Neutrophil (primary cell): ENCODE data around the gene BTNL9.

Experiments used
- H3K27ac ChIP-seq: fragments of 200-600 bp; sonication (generic); 2 replicates; pipeline ENCODE4 v1.5.1; 2016; ENCODE audit warnings: mild to moderate bottlenecking, moderate library complexity
- H3K27me3 ChIP-seq: fragments of 200-600 bp; sonication (generic); 2 replicates; pipeline ENCODE4 v1.6.0; 2016; ENCODE audit warnings: mild to moderate bottlenecking
- H3K36me3 ChIP-seq: fragments of 200-600 bp; sonication (generic); 2 replicates; pipeline ENCODE4 v1.5.1; 2017
- H3K4me1 ChIP-seq, 2 experiments: fragments of 200-600 bp in 1 of 2; sonication (generic) in 1 of 2; 1 replicate in 1 of 2; 2 replicates in 1 of 2; pipeline versions ENCODE4 v1.5.1 to v1.6.1; 2013 to 2016; ENCODE audit warnings: low read depth in 1 of 2, low read length in 1 of 2, mild to moderate bottlenecking in 1 of 2, moderate library complexity in 1 of 2; ENCODE audit not compliant: control insufficient read depth in 1 of 2, insufficient read depth in 1 of 2
- H3K4me3 ChIP-seq, 2 experiments: fragments of 200-600 bp in 1 of 2; sonication (generic) in 1 of 2; 1 replicate in 1 of 2; 2 replicates in 1 of 2; pipeline ENCODE4 v1.5.1; 2013 to 2016; ENCODE audit warnings: low read depth in 1 of 2, low read length in 1 of 2, mild to moderate bottlenecking in 1 of 2, moderate library complexity in 1 of 2
- H3K9me3 ChIP-seq: fragments of 200-600 bp; sonication (generic); 2 replicates; pipeline ENCODE4 v1.5.1; 2016
- TF ChIP-seq, protein P1 (sequence below): fragments of 200-600 bp; sonication (generic); IDR thresholded peaks from 2 replicates; pipeline ENCODE4 v1.5.1; 2016; ENCODE audit warnings: antibody characterized with exemption

Gene BTNL9

DNA sequence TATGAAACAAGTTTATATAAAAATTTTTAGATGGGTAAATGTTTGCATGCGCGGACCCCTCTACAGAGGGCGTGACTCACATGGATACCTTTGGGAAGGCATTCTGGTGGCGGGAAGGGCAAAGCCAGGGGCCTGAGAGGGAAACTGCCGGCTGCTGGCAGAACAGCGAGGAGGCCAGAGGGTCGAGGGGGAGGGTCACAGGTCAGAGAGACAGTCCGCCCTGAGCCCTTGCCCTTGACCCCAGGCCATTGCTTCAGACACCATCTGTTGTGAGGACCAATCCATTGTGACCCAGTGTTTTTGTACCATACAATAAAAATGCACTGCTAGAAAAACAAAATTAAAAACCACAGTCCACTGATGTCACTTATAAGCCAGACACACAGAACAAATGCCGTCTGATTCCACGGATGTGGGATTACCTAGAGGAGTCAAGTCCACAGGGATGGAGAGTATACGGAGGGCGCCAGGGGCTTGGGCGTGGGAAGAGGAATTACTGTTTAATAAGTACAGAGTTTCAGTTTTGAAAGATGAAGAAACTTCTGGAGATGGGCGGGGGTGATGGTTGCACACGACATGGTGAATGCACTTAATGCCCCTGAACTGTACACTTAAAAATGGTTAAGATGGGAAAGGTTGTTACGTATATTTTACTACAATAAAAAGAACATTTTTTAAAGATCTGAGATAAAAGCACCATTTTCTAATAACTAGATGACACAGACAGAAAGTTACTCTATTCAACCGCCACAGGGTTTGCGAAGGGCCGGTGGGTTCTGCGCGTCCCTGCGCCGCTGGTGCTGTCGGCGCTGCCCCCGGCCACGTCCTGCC, 12.0 kb downstream of the BTNL9 start:
- Histone ChIP-seq H3K27me3 (peaks cover 96% of the 10 kb centered on the region), H3K9me3 (no peaks in the 10 kb centered on the region), H3K4me1 (peaks cover 5 to 9% of the 10 kb centered on the region in 2 experiments), H3K27ac (no peak overlapping the region), H3K36me3 (no peaks in the 10 kb centered on the region), H3K4me3 (no peak overlapping the region)
- TF ChIP-seq, protein P1, sequence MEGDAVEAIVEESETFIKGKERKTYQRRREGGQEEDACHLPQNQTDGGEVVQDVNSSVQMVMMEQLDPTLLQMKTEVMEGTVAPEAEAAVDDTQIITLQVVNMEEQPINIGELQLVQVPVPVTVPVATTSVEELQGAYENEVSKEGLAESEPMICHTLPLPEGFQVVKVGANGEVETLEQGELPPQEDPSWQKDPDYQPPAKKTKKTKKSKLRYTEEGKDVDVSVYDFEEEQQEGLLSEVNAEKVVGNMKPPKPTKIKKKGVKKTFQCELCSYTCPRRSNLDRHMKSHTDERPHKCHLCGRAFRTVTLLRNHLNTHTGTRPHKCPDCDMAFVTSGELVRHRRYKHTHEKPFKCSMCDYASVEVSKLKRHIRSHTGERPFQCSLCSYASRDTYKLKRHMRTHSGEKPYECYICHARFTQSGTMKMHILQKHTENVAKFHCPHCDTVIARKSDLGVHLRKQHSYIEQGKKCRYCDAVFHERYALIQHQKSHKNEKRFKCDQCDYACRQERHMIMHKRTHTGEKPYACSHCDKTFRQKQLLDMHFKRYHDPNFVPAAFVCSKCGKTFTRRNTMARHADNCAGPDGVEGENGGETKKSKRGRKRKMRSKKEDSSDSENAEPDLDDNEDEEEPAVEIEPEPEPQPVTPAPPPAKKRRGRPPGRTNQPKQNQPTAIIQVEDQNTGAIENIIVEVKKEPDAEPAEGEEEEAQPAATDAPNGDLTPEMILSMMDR = no peak

DNA sequence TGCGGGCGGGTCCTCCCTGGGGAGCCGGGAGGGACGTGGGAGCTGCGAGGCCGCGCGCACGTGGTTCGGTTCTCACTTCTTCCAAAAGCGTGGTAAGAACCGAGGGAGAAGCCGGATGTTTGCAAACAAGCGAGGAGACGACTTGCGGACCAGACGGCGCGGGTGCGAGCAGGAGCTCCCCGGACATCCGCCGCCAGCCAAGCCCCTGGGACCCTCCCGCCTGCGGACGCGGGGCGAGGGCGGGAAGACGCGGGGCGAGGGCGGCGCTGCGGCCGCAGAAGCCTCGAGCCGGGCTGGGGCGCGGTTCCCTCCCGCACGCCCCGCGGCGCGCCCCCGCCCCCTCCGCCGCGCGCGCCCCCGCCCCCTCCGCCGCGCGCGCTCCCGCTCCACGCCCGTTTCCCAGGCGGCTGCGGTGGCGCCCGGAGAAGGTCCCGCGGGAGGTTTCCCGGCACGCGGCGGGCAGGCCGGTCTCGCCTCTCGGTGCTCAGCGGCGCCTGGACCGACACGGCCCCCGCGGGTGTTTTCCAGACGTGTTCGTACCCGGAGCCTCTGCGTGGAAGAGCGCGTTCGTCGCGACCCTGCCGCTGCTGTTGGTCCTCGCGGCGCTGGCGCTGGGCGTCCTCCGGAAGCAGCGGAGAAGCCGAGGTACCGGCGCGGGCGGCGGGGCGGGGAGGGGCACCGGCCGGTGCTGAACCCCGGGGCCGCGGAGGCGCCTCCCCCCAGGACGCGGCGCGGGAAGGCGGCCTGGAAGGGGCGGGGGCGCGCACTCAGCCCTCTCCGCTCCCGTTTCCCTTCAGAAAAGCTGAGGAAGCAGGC, 12.8 kb downstream of the BTNL9 start:
- peaks cover 96% of the 10 kb centered on the region for H3K27me3 ChIP-seq
- no peak overlapping the region for H3K27ac ChIP-seq
- H3K9me3 ChIP-seq = no peaks in the 10 kb centered on the region
- TF ChIP-seq, protein P1 = no peak
- peaks cover 5 to 9% of the 10 kb centered on the region in 2 experiments for H3K4me1 ChIP-seq
- no peaks in the 10 kb centered on the region for H3K36me3 ChIP-seq
- peak overlapping the region in 1 of 2 experiments; percentile 40 for H3K4me3 ChIP-seq

DNA sequence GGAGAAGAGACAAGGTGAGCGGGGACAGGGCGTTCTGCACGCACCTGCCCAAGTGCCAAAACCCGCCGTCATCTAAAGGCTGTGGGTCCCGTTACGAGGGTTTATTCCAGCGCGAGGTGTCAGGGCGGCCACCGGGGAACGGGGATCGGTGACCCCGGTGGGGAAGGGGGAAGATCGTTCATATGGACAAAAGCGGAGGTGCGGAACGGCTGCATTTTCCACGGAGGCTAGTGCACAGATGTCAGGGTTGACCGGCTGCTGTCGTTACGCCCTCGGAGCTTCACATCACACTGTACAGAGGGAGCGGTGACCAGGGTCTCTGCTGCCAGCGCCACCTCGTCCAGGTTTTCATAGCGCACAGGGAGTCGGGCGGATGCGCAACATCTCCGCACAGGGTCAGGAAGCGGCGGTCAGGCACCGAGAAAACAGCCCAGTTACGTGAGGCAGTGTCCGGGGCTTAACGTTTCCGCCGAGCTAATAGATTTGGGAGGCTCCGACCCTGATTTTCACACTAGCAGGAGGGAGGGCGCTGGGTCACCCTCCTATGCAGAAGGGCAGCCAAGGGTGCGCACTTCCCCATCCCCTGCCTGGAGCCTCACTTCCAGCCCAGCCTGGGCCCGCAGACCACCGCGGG, 13.5 kb downstream of the BTNL9 start:
- H3K27me3 ChIP-seq = peaks cover 98% of the 10 kb centered on the region
- TF ChIP-seq, protein P1 = no peak
- no peaks in the 10 kb centered on the region for H3K36me3 ChIP-seq
- peaks cover 5 to 9% of the 10 kb centered on the region in 2 experiments for H3K4me1 ChIP-seq
- H3K27ac ChIP-seq = no peak overlapping the region
- peak overlapping the region in 1 of 2 experiments; percentile 40 for H3K4me3 ChIP-seq
- H3K9me3 ChIP-seq = no peaks in the 10 kb centered on the region

DNA sequence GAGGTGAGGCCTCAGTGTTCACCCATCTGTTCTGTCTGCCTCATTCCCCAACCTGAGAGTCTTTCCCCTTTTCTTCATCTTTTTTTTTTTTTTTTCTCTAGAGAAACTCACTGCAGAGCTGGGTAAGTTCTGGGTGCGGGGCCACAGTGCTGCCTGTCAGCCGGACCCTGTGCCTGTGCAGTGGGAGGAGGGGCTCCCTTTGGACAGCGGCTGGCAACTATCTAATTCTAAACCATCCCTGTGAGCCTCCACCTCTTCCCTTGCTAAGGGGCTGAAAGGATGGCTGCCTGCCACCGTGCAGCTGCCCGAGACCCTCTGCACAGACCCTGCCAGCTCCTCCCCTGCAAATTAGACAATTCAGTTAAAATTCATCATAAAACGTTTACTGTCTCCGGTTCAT, 14.1 kb downstream of the BTNL9 start:
- H3K4me3 ChIP-seq = no peak overlapping the region
- H3K36me3 ChIP-seq = no peaks in the 10 kb centered on the region
- H3K9me3 ChIP-seq = no peaks in the 10 kb centered on the region
- H3K27me3 ChIP-seq = peaks cover 100% of the 10 kb centered on the region
- TF ChIP-seq, protein P1 = no peak
- H3K27ac ChIP-seq = no peak overlapping the region
- H3K4me1 ChIP-seq = peaks cover 5 to 9% of the 10 kb centered on the region in 2 experiments

DNA sequence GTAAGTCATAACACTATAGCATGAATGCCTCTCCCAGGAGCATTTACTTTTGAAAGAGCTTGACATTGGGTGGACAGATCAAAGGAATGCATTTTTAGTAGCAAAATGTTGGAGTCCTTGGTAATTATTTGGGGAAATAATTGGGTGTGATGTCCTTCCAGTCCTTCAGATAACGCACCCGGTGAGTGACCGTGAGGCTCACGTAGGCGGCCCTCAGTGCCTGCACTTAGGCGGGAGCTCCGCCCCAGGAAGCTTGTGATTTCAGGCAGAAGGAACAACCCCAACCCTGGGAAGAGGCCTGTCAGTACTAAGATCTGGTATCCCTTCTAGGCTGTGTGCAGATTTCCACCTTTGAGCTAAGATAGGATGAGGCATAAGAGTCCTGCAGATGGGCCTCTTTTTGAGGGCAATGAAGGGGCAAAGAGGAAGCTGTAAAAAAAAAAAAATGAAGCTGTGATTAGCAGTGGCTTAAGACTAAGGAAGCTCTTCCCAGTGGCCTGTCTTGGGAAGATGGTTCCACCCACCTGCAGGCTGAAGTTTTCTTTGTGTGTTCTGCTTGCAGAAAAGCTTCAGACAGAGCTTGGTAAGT, 14.9 kb downstream of the BTNL9 start:
- Histone ChIP-seq H3K4me3 (no peak overlapping the region), H3K27me3 (peaks cover 100% of the 10 kb centered on the region), H3K9me3 (no peaks in the 10 kb centered on the region), H3K36me3 (no peaks in the 10 kb centered on the region), H3K27ac (no peak overlapping the region), H3K4me1 (peaks cover 5 to 9% of the 10 kb centered on the region in 2 experiments)
- TF ChIP-seq, protein P1 = no peak
